IMR-90 (cell line): ENCODE measurements around the gene TUBGCP6. TPM values are rescaled to one million over a fixed set of nuclear protein-coding genes. Genes with fewer than 3 reads are reported as not detected.

ENCODE experiments used
- ATAC-seq: fragments of 200-7000 bp; cut with Tn5 transposase; 2 replicates; pipeline ENCODE4 v1.9.1; 2020; ENCODE audit warnings: low read depth, mild to moderate bottlenecking, moderate library complexity
- BruUV-seq: library from RNA; stranded (reverse); fragments of 400-500 nt; replicated peaks from 2 replicates; lab custom pipeline; 2021; lab: Mats Ljungman, UMichigan
- CTCF ChIA-PET: fragments of 300-600 bp; formaldehyde crosslinking; extraction: SDS; loops from one replicate; lab custom pipeline; 2021; ENCODE audit warnings: antibody characterized with exemption; lab: Yijun Ruan, JAX
- POLR2A ChIA-PET: fragments of 300-600 bp; sonication (Branson Sonifier 250); formaldehyde crosslinking; loops from one replicate; lab custom pipeline; 2022; ENCODE audit warnings: antibody characterized with exemption; ENCODE audit not compliant: unreplicated experiment; lab: Charles Lee
- DNase-seq: peaks from one replicate; pipeline ENCODE4 v3.0.0; 2013
- H2AFZ ChIP-seq: replicated peaks from 2 replicates; pipeline ENCODE3; 2013; ENCODE audit warnings: low read length, mild to moderate bottlenecking; ENCODE audit not compliant: poor library complexity
- H2AK5ac ChIP-seq: 2 replicates; pipeline ENCODE4 v1.6.1; 2013; ENCODE audit warnings: low read depth, low read length, inconsistent platforms
- H2AK9ac ChIP-seq: replicated peaks from 2 replicates; pipeline ENCODE3; 2013; ENCODE audit warnings: mild to moderate bottlenecking, low read depth, low read length, moderate library complexity; ENCODE audit not compliant: poor library complexity
- H2BK120ac ChIP-seq: 2 replicates; pipeline ENCODE4 v1.6.1; 2013; ENCODE audit warnings: low read depth, low read length, inconsistent platforms
- H2BK15ac ChIP-seq: 3 replicates; pipeline ENCODE4 v1.6.1; 2013; ENCODE audit warnings: low read depth, low read length, inconsistent platforms
- H2BK20ac ChIP-seq: 2 replicates; pipeline ENCODE4 v1.6.1; 2013; ENCODE audit warnings: low read depth, mild to moderate bottlenecking, inconsistent platforms, low read length, moderate library complexity
- H2BK5ac ChIP-seq: 2 replicates; pipeline ENCODE4 v1.6.1; 2013; ENCODE audit warnings: mild to moderate bottlenecking, low read depth, low read length, inconsistent platforms; ENCODE audit not compliant: poor library complexity, severe bottlenecking
- H3K14ac ChIP-seq: replicated peaks from 2 replicates; pipeline ENCODE4 v1.6.1; 2013; ENCODE audit warnings: low read depth, low read length, inconsistent platforms
- H3K18ac ChIP-seq: 2 replicates; pipeline ENCODE4 v1.6.1; 2013; ENCODE audit warnings: low read depth, low read length, control low read depth
- H3K23ac ChIP-seq: 2 replicates; pipeline ENCODE4 v1.6.1; 2013; ENCODE audit warnings: low read depth, low read length, inconsistent platforms
- H3K27ac ChIP-seq: 2 replicates; pipeline ENCODE4 v1.5.1; 2013; ENCODE audit warnings: mild to moderate bottlenecking, control low read depth, low read length; ENCODE audit not compliant: insufficient read depth
- H3K27me3 ChIP-seq: 2 replicates; pipeline ENCODE4 v1.6.1; 2013; ENCODE audit warnings: low read length; ENCODE audit not compliant: control insufficient read depth, insufficient read depth
- H3K36me3 ChIP-seq: 2 replicates; pipeline ENCODE4 v1.6.1; 2013; ENCODE audit warnings: low read length, mixed read lengths; ENCODE audit not compliant: control insufficient read depth, insufficient read depth
- H3K4ac ChIP-seq: 2 replicates; pipeline ENCODE4 v1.6.1; 2013; ENCODE audit warnings: low read depth, low read length, inconsistent platforms
- H3K4me1 ChIP-seq: 2 replicates; pipeline ENCODE4 v1.6.1; 2013; ENCODE audit warnings: low read length, mixed read lengths; ENCODE audit not compliant: control insufficient read depth, insufficient read depth
- H3K4me2 ChIP-seq: 2 replicates; pipeline ENCODE4 v1.6.1; 2013; ENCODE audit warnings: low read depth, mild to moderate bottlenecking, control low read depth, low read length, moderate library complexity
- H3K4me3 ChIP-seq: 2 replicates; pipeline ENCODE4 v1.5.1; 2013; ENCODE audit warnings: low read depth, mild to moderate bottlenecking, control low read depth, low read length, moderate library complexity; ENCODE audit not compliant: insufficient read depth
- H3K56ac ChIP-seq: 2 replicates; pipeline ENCODE4 v1.6.1; 2013; ENCODE audit warnings: low read length, inconsistent platforms; ENCODE audit not compliant: insufficient read depth; ENCODE audit errors: extremely low read depth
- H3K79me1 ChIP-seq, 2 experiments: 2 replicates each; pipeline ENCODE4 v1.6.1; 2013; ENCODE audit warnings: low read length in 2 of 2, inconsistent platforms in 1 of 2, low read depth in 1 of 2
- H3K9ac ChIP-seq: 2 replicates; pipeline ENCODE4 v1.6.1; 2013; ENCODE audit warnings: low read depth, low read length, control low read depth
- H3K9me1 ChIP-seq: 2 replicates; pipeline ENCODE4 v1.6.1; 2013; ENCODE audit warnings: low read length, inconsistent platforms; ENCODE audit not compliant: insufficient read depth
- H3K9me3 ChIP-seq: 2 replicates; pipeline ENCODE4 v1.6.1; 2013; ENCODE audit warnings: low read length; ENCODE audit not compliant: control insufficient read depth, insufficient read depth
- H4K20me1 ChIP-seq: 2 replicates; pipeline ENCODE4 v1.6.1; 2013; ENCODE audit warnings: low read length, inconsistent platforms; ENCODE audit not compliant: insufficient read depth
- H4K5ac ChIP-seq: 2 replicates; pipeline ENCODE4 v1.6.1; 2013; ENCODE audit warnings: mild to moderate bottlenecking, low read depth, low read length, control low read depth
- H4K8ac ChIP-seq, 2 experiments: 2 replicates each; pipeline ENCODE4 v1.6.1; 2013; ENCODE audit warnings: low read depth in 2 of 2, low read length in 2 of 2, control low read depth in 1 of 2, inconsistent platforms in 1 of 2
- H4K91ac ChIP-seq: 2 replicates; pipeline ENCODE4 v1.6.1; 2013; ENCODE audit warnings: low read depth, low read length, inconsistent platforms; ENCODE audit not compliant: insufficient read depth
- CEBPB ChIP-seq: IDR thresholded peaks from 2 replicates; pipeline ENCODE4 v1.6.1; 2012; ENCODE audit warnings: low read depth, low read length, improper control_type of control experiment
- MAZ ChIP-seq: IDR thresholded peaks from 2 replicates; pipeline ENCODE4 v1.6.1; 2012; ENCODE audit warnings: low read depth, mild to moderate bottlenecking, low read length, improper control_type of control experiment, moderate library complexity, borderline replicate concordance
- RAD21 ChIP-seq: IDR thresholded peaks from 2 replicates; pipeline ENCODE4 v1.6.1; 2012; ENCODE audit warnings: low read length, improper control_type of control experiment
- WGBS, 2 experiments: methylation state at CpG; one replicate each; pipeline versions ENCODE4 v1.1.5 to v1.1.7; 2013; ENCODE audit warnings: missing lambda C conversion rate in 2 of 2; ENCODE audit not compliant: insufficient read length in 1 of 2; ENCODE audit errors: extremely low coverage in 2 of 2; 5-methylcytosine and 5-hydroxymethylcytosine counted together
- dilution Hi-C: fragments of 300-500 bp; cut with HindIII; formaldehyde crosslinking; loops from one replicate; pipeline ENCODE4 v1.14.3; 2018; ENCODE audit warnings: low sequenced_read_pairs; ENCODE audit not compliant: unreplicated experiment
- in situ Hi-C: fragments of 300-500 bp; cut with MboI; formaldehyde crosslinking; loops from 3 replicates; pipeline ENCODE4 v1.14.3; 2019; ENCODE audit warnings: low sequenced_read_pairs, inconsistent platforms, mixed read lengths
- intact Hi-C: fragments of 100-400 bp; cut with micrococcal nuclease; formaldehyde crosslinking; loops from 2 replicates; pipeline ENCODE4 v1.10.0; 2022
- polyA plus RNA-seq, 3 experiments: library from polyadenylated mRNA; depleted of rRNA; stranded (reverse); fragments of >200 nt; gene quantifications; 2 replicates each; pipeline ENCODE4 v1.2.3, GENCODE V29; 2012; ENCODE audit warnings: low replicate concordance in 1 of 3
- total RNA-seq: library from RNA; depleted of rRNA; stranded (reverse); fragments of >200 nt; gene quantifications from 2 replicates; pipeline ENCODE4 v1.2.3, GENCODE V29; 2012
- TF ChIP-seq, protein P1 (sequence below): conservative IDR thresholded peaks from 2 replicates; pipeline ENCODE4 v1.5.1; 2012; ENCODE audit warnings: mild to moderate bottlenecking, low read depth, low read length, improper control_type of control experiment
- TF ChIP-seq, protein P2 (sequence below): fragments of 150-350 bp; IDR thresholded peaks from 2 replicates; pipeline ENCODE4 v1.6.1; 2016; ENCODE audit warnings: low read depth, mild to moderate bottlenecking, low read length, moderate library complexity, borderline replicate concordance

TUBGCP6 gene
- total and polyA plus RNA-seq, 2 of the 4 experiments (the other 2 are of a cell fraction), result 10.8 to 28.6 TPM

- intact Hi-C loops, result no loop called here
- in situ Hi-C loops, result no loop called here
- peak; percentile 10 for ATAC-seq
- Histone ChIP-seq H3K9me3 (no peaks in the 10 kb centered on the region), H2AFZ (peak overlapping the region; percentile 80), H3K4me2 (peak overlapping the region; percentile 25; the same call in 1 of the 2 replicates), H3K27ac (0 out of 2 replicates have a peak overlapping the region, but pooled peaks have one; percentile 7), H2BK120ac (no peak overlapping the region), H2AK9ac (peak overlapping the region; percentile 73), H3K14ac (peak overlapping the region; percentile 41; the same call in 1 of the 2 replicates), H3K23ac (no peak overlapping the region; the same call in none of the 2 replicates), H3K4me3 (no peak overlapping the region), H3K56ac (no peak overlapping the region; the same call in 1 of the 2 replicates), H4K5ac (no peak overlapping the region; the same call in 1 of the 2 replicates), H3K18ac (no peak overlapping the region), H3K36me3 (peaks cover 25% of the 10 kb centered on the region), H3K79me1 (peaks cover 14 to 68% of the 10 kb centered on the region in 2 experiments), H3K4ac (peak overlapping the region; percentile 72), H3K9me1 (peaks cover 5% of the 10 kb centered on the region), H4K20me1 (peaks cover 39% of the 10 kb centered on the region), H2BK15ac (no peak overlapping the region), H2BK5ac (no peak overlapping the region), H2AK5ac (peak overlapping the region; percentile 73), H3K27me3 (no peaks in the 10 kb centered on the region), H2BK20ac (no peak overlapping the region), H4K91ac (peak overlapping the region; percentile 3; the same call in 1 of the 2 replicates), H3K9ac (no peak overlapping the region), H4K8ac (peak overlapping the region; percentile 56 to 63; a peak in 2 of 4 replicates), H3K4me1 (peaks cover 17% of the 10 kb centered on the region)
- POLR2A ChIA-PET, result no interaction called here
- no TSS peak for BruUV-seq
- TF ChIP-seq CEBPB (no peak), RAD21 (no peak), MAZ (no peak)
- TF ChIP-seq, protein P1, sequence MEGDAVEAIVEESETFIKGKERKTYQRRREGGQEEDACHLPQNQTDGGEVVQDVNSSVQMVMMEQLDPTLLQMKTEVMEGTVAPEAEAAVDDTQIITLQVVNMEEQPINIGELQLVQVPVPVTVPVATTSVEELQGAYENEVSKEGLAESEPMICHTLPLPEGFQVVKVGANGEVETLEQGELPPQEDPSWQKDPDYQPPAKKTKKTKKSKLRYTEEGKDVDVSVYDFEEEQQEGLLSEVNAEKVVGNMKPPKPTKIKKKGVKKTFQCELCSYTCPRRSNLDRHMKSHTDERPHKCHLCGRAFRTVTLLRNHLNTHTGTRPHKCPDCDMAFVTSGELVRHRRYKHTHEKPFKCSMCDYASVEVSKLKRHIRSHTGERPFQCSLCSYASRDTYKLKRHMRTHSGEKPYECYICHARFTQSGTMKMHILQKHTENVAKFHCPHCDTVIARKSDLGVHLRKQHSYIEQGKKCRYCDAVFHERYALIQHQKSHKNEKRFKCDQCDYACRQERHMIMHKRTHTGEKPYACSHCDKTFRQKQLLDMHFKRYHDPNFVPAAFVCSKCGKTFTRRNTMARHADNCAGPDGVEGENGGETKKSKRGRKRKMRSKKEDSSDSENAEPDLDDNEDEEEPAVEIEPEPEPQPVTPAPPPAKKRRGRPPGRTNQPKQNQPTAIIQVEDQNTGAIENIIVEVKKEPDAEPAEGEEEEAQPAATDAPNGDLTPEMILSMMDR, result 0 out of 2 replicates have a peak, but pooled peaks have one; percentile 24
- TF ChIP-seq, protein P2, sequence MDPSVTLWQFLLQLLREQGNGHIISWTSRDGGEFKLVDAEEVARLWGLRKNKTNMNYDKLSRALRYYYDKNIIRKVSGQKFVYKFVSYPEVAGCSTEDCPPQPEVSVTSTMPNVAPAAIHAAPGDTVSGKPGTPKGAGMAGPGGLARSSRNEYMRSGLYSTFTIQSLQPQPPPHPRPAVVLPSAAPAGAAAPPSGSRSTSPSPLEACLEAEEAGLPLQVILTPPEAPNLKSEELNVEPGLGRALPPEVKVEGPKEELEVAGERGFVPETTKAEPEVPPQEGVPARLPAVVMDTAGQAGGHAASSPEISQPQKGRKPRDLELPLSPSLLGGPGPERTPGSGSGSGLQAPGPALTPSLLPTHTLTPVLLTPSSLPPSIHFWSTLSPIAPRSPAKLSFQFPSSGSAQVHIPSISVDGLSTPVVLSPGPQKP, result no peak
- WGBS, 2 experiments, result 19% methylated on average over 12 of the region's 43 CpGs; no CpG with 5 or more reads in 1 of the 2 experiments
- dilution Hi-C loops, result no loop called here
- CTCF ChIA-PET, result interaction anchor here (0.9 kb wide), 1 partner anchor 160 kb away, joined by 3 read pairs; no protein-coding TSS in a partner anchor
- DNase-seq, result no peak
These were observed 54.5 kb downstream of the TUBGCP6 start for GRCh38 chr22:50190182-50190940.
